T-cell (primary cell): Measurements from ENCODE around the gene PPCS. TPM values are rescaled to one million over a fixed set of nuclear protein-coding genes. Genes with fewer than 3 reads are reported as not detected.
A peak's percentile ranks its signal among the peaks of the same experiment; 100 is the strongest.

ENCODE experiments used
- ATAC-seq, 4 experiments: fragments of 200-7000 bp in 3 of 4; fragments of 150-1000 bp in 1 of 4; cut with Tn5 transposase; replicated peaks in 1 of 4; 1 replicate in 3 of 4; 2 replicates in 1 of 4; pipeline ENCODE4 v1.10.0; 2021; ENCODE audit warnings: moderate library complexity in 3 of 4, mild to moderate bottlenecking in 2 of 4, moderate number of reproducible peaks in 1 of 4
- CTCF ChIA-PET, 2 donors: fragments of 300-600 bp; sonication (Branson Sonifier 250); formaldehyde crosslinking; loops; one replicate each; lab custom pipeline; 2022; ENCODE audit warnings: antibody characterized with exemption in 2 of 2; lab: Charles Lee
- POLR2A ChIA-PET, 2 donors: fragments of 300-600 bp; sonication (Branson Sonifier 250); formaldehyde crosslinking; loops; one replicate each; lab custom pipeline; 2022; ENCODE audit warnings: antibody characterized with exemption in 2 of 2; lab: Charles Lee
- DNase-seq, 35 experiments: peaks; one replicate each; pipeline versions ENCODE4 v3.0.0 to v3.0.0-alpha.2; 2013 to 2023
- H3K27ac ChIP-seq: one replicate; pipeline ENCODE4 v1.5.1; 2013; ENCODE audit warnings: low read length
- H3K27me3 ChIP-seq, 2 experiments: replicated peaks in 1 of 2; 1 replicate in 1 of 2; 2 replicates in 1 of 2; pipeline versions ENCODE4 v1.6.1 to v1.7.0; 2013; ENCODE audit warnings: low read length in 1 of 2, mixed read lengths in 1 of 2; ENCODE audit not compliant: control insufficient read depth in 2 of 2, insufficient read depth in 2 of 2; ENCODE audit errors: extremely low read depth in 1 of 2
- H3K36me3 ChIP-seq, 2 donors: 1 replicate in 1 of 2; 2 replicates in 1 of 2; pipeline versions ENCODE4 v1.6.1 to v1.7.0; 2013; ENCODE audit warnings: low read length in 1 of 2; ENCODE audit not compliant: control insufficient read depth in 2 of 2, insufficient read depth in 1 of 2; ENCODE audit errors: extremely low read depth in 1 of 2
- H3K4me1 ChIP-seq, 2 experiments: 1 replicate in 1 of 2; 2 replicates in 1 of 2; pipeline versions ENCODE4 v1.6.1 to v1.7.0; 2013; ENCODE audit warnings: low read length in 2 of 2, mixed read lengths in 1 of 2; ENCODE audit not compliant: insufficient read depth in 2 of 2, control insufficient read depth in 1 of 2; ENCODE audit errors: extremely low read depth in 1 of 2
- H3K4me3 ChIP-seq, 2 donors: 1 replicate in 1 of 2; 2 replicates in 1 of 2; pipeline versions ENCODE4 v1.5.1 to v1.7.0; 2013; ENCODE audit warnings: mild to moderate bottlenecking in 2 of 2, low read length in 1 of 2, moderate library complexity in 1 of 2; ENCODE audit not compliant: control insufficient read depth in 1 of 2; ENCODE audit errors: extremely low read depth in 1 of 2
- H3K9me3 ChIP-seq: 2 replicates; pipeline ENCODE4 v1.7.0; 2013
- H3K27ac Mint-ChIP-seq, 2 donors: one replicate each; pipeline ENCODE4 v1.8.0; 2020 to 2021; ENCODE audit warnings: mild to moderate bottlenecking in 2 of 2, mixed read lengths in 2 of 2
- H3K27me3 Mint-ChIP-seq, 2 donors: one replicate each; pipeline ENCODE4 v1.8.0; 2021 to 2022; ENCODE audit warnings: mixed read lengths in 2 of 2
- H3K36me3 Mint-ChIP-seq: one replicate; pipeline ENCODE4 v1.8.0; 2021; ENCODE audit warnings: mixed read lengths
- H3K4me1 Mint-ChIP-seq, 3 donors: one replicate each; pipeline ENCODE4 v1.8.0; 2020 to 2022; ENCODE audit warnings: mixed read lengths in 3 of 3, mild to moderate bottlenecking in 1 of 3
- H3K4me3 Mint-ChIP-seq, 3 donors: one replicate each; pipeline ENCODE4 v1.8.0; 2020 to 2022; ENCODE audit warnings: mild to moderate bottlenecking in 3 of 3, mixed read lengths in 3 of 3, moderate library complexity in 3 of 3
- H3K9me3 Mint-ChIP-seq, 3 donors: one replicate each; pipeline ENCODE4 v1.8.0; 2020 to 2022; ENCODE audit warnings: mixed read lengths in 3 of 3
- WGBS: methylation state at CpG from one replicate; pipeline ENCODE4 v1.1.5; 2013; ENCODE audit warnings: missing lambda C conversion rate; ENCODE audit not compliant: insufficient coverage; 5-methylcytosine and 5-hydroxymethylcytosine counted together
- total RNA-seq, 35 experiments: library from RNA in 6 of 35; stranded (reverse) in 6 of 35; fragments of 120-200 nt in 1 of 35; gene quantifications; one replicate each; pipeline versions ENCODE4 v1.2.1 to v1.2.4 and lab custom pipeline; 2013 to 2026

The PPCS gene
- 10 to 100 TPM; 47.4 to 63.4 (median 61.8) TPM for total RNA-seq
- total RNA-seq (2013), result 70.0 TPM
- total RNA-seq (lab: John Stamatoyannopoulos, UW), result 27.5 to 65.4 (median 46.1) reads per million in 29 experiments

- peaks cover 41 to 48% (median 45%) of the 10 kb centered on the region in 3 donors for H3K4me1 Mint-ChIP-seq
These were observed at the start of gene PPCS, which contains the start of gene ZMYND12 for GRCh38 chr1:42456010-42456753. TSS of gene PPCS (plus strand) at chr1:42456543. CDS start at chr1:42456566, 23 bp downstream. TSS of gene ZMYND12 (minus strand) at chr1:42456022. CDS start at chr1:42455997, 25 bp downstream.

GRCh38 chr1:42414551-42415496 lies 41.5 kb upstream of the PPCS start:
- Mint-ChIP-seq H3K4me1 (no peaks in the 10 kb centered on the region), H3K9me3 (no peaks in the 10 kb centered on the region), H3K27ac (no peak overlapping the region), H3K4me3 (no peak overlapping the region), H3K36me3 (no peaks in the 10 kb centered on the region), H3K27me3 (peaks cover 10 to 11% of the 10 kb centered on the region in 2 donors)
- no peaks in the 10 kb centered on the region for H3K9me3 ChIP-seq
- no peak overlapping the region for H3K4me3 ChIP-seq
- no peak for DNase-seq
- WGBS, result 90% methylated on average over 12 of the region's 17 CpGs
- peaks cover 0 to 9% of the 10 kb centered on the region in 2 experiments for H3K27me3 ChIP-seq
- H3K36me3 ChIP-seq, result no peaks in the 10 kb centered on the region
- no peaks in the 10 kb centered on the region for H3K4me1 ChIP-seq
- H3K27ac ChIP-seq, result no peak overlapping the region
- ATAC-seq, result no peak
- ChIA-PET CTCF (no interaction called here), POLR2A (no interaction called here)

More at GRCh38 chr1:42456010-42456753, at the start of gene PPCS, which contains the start of gene ZMYND12:
- H3K4me3 ChIP-seq, result peak within 1 kb of the TSS; percentile 85 to 100
- ATAC-seq, result peak; percentile 91 to 96 (median 93)
- CTCF ChIA-PET, result no interaction called here
- peak; percentile 77 to 97 (median 91) for DNase-seq
- H3K27ac ChIP-seq, result peak within 1 kb of the TSS; percentile 95
- Mint-ChIP-seq H3K4me3 (peak within 1 kb of the TSS; percentile 92 to 98 (median 94)), H3K9me3 (no peaks in the 10 kb centered on the region), H3K27ac (peak within 1 kb of the TSS; percentile 97 to 98), H3K27me3 (no peaks in the 10 kb centered on the region), H3K36me3 (peaks cover 36% of the 10 kb centered on the region)
- H3K36me3 ChIP-seq, result peaks cover 0 to 32% of the 10 kb centered on the region in 2 donors
- POLR2A ChIA-PET, result no interaction called here
- under 1% methylated on average over 58 of the region's 66 CpGs for WGBS
- no peaks in the 10 kb centered on the region for H3K27me3 ChIP-seq
- peaks cover 13 to 23% of the 10 kb centered on the region in 2 experiments for H3K4me1 ChIP-seq
- H3K9me3 ChIP-seq, result no peaks in the 10 kb centered on the region

GRCh38 chr1:42417166-42417565 lies 39.2 kb upstream of the PPCS start:
- H3K36me3 ChIP-seq, result no peaks in the 10 kb centered on the region
- WGBS, result 30% methylated on average over 2 of the region's 3 CpGs
- no peaks in the 10 kb centered on the region for H3K4me1 Mint-ChIP-seq
- no peaks in the 10 kb centered on the region for H3K36me3 Mint-ChIP-seq
- no peaks in the 10 kb centered on the region for H3K9me3 Mint-ChIP-seq
- peaks cover 11 to 12% of the 10 kb centered on the region in 2 donors for H3K27me3 Mint-ChIP-seq
- ChIA-PET CTCF (no interaction called here), POLR2A (no interaction called here)
- H3K4me3 Mint-ChIP-seq, result no peak overlapping the region
- H3K27ac ChIP-seq, result no peak overlapping the region
- DNase-seq (no peak), ATAC-seq (no peak)
- no peaks in the 10 kb centered on the region for H3K4me1 ChIP-seq
- H3K27me3 ChIP-seq, result peaks cover 0 to 17% of the 10 kb centered on the region in 2 experiments
- no peak overlapping the region for H3K4me3 ChIP-seq
- no peak overlapping the region for H3K27ac Mint-ChIP-seq
- H3K9me3 ChIP-seq, result no peaks in the 10 kb centered on the region

- Histone ChIP-seq H3K4me3 (no peak overlapping the region), H3K36me3 (no peaks in the 10 kb centered on the region), H3K27ac (no peak overlapping the region), H3K27me3 (peaks cover 0 to 19% of the 10 kb centered on the region in 2 experiments), H3K9me3 (no peaks in the 10 kb centered on the region), H3K4me1 (no peaks in the 10 kb centered on the region)
- CTCF ChIA-PET, result no interaction called here
- Mint-ChIP-seq H3K36me3 (no peaks in the 10 kb centered on the region), H3K4me3 (no peak overlapping the region), H3K27me3 (peaks cover 8 to 12% of the 10 kb centered on the region in 2 donors), H3K27ac (no peak overlapping the region), H3K9me3 (no peaks in the 10 kb centered on the region), H3K4me1 (no peaks in the 10 kb centered on the region)
- POLR2A ChIA-PET, result no interaction called here
- ATAC-seq, result no peak
- DNase-seq, result no peak
- WGBS, result no CpG with 5 or more reads among the region's 1 CpG
These were observed 37.8 kb upstream of the PPCS start for GRCh38 chr1:42418516-42418915.

GRCh38 chr1:42419126-42419821 lies 37.1 kb upstream of the PPCS start:
- H3K9me3 Mint-ChIP-seq, result no peaks in the 10 kb centered on the region
- Histone ChIP-seq H3K36me3 (no peaks in the 10 kb centered on the region), H3K27me3 (peaks cover 0 to 17% of the 10 kb centered on the region in 2 experiments), H3K9me3 (no peaks in the 10 kb centered on the region), H3K4me3 (no peak overlapping the region), H3K4me1 (no peaks in the 10 kb centered on the region), H3K27ac (no peak overlapping the region)
- no peak overlapping the region for H3K4me3 Mint-ChIP-seq
- no peaks in the 10 kb centered on the region for H3K4me1 Mint-ChIP-seq
- POLR2A ChIA-PET, result no interaction called here
- no peak overlapping the region for H3K27ac Mint-ChIP-seq
- no peak for DNase-seq
- CTCF ChIA-PET, result no interaction called here
- 92% methylated on average over 3 of the region's 5 CpGs for WGBS
- H3K27me3 Mint-ChIP-seq, result peaks cover 10% of the 10 kb centered on the region in 2 donors
- H3K36me3 Mint-ChIP-seq, result no peaks in the 10 kb centered on the region
- no peak for ATAC-seq

- Histone ChIP-seq H3K27me3 (peaks cover 0 to 12% of the 10 kb centered on the region in 2 experiments), H3K9me3 (no peaks in the 10 kb centered on the region), H3K36me3 (no peaks in the 10 kb centered on the region), H3K27ac (no peak overlapping the region), H3K4me3 (no peak overlapping the region), H3K4me1 (no peaks in the 10 kb centered on the region)
- ChIA-PET POLR2A (no interaction called here), CTCF (no interaction called here)
- Mint-ChIP-seq H3K4me1 (no peaks in the 10 kb centered on the region), H3K4me3 (no peak overlapping the region), H3K36me3 (no peaks in the 10 kb centered on the region), H3K27ac (no peak overlapping the region), H3K27me3 (peaks cover 10 to 12% of the 10 kb centered on the region in 2 donors), H3K9me3 (no peaks in the 10 kb centered on the region)
- ATAC-seq (no peak), DNase-seq (no peak)
- WGBS, result 75% methylated on average over 2 of the region's 7 CpGs
These were observed 36.2 kb upstream of the PPCS start for GRCh38 chr1:42420121-42420520.
